Suprapubic skin (tissue), 4 donors: ENCODE data around the gene EMID1.

Experiments
- CTCF ChIP-seq, 2 donors: fragments of 200-600 bp in 1 of 2; fragments of 450-650 bp in 1 of 2; sonication (generic) in 1 of 2; IDR thresholded peaks; one replicate each; pipeline ENCODE4 v1.5.1; 2016 to 2019; ENCODE audit warnings: antibody characterized with exemption in 2 of 2, mild to moderate bottlenecking in 1 of 2, moderate library complexity in 1 of 2
- POLR2A ChIP-seq, 2 donors: fragments of 450-650 bp; IDR thresholded peaks; one replicate each; pipeline ENCODE4 v1.6.1; 2017; ENCODE audit warnings: antibody characterized with exemption in 2 of 2, mild to moderate bottlenecking in 2 of 2, moderate library complexity in 2 of 2
- POLR2AphosphoS5 ChIP-seq, 3 donors: sonication (generic); formaldehyde crosslinking; IDR thresholded peaks; one replicate each; pipeline ENCODE4 v1.6.1; 2017; ENCODE audit warnings: antibody characterized with exemption in 3 of 3

- TF ChIP-seq CTCF (IDR thresholded peaks at IDR 0.05) = no peak
- no peak for TF ChIP-seq POLR2A (IDR thresholded peaks at IDR 0.05)
- no peak for TF ChIP-seq POLR2AphosphoS5 (IDR thresholded peaks at IDR 0.05)
Measured at GRCh38 chr22:29207243-29207550, 1.5 kb downstream of the EMID1 start.
